Endothelial cell of umbilical vein (primary cell): ENCODE results near the gene ANXA11.

Experiments used
- CTCF ChIP-seq, 2 donors: IDR thresholded peaks; 1 replicate in 1 of 2; 2 replicates in 1 of 2; pipeline ENCODE4 v1.5.1; 2011; ENCODE audit warnings: low read length in 2 of 2, mild to moderate bottlenecking in 2 of 2, moderate library complexity in 2 of 2, control low read depth in 1 of 2, inconsistent platforms in 1 of 2, low read depth in 1 of 2; ENCODE audit not compliant: insufficient read depth in 1 of 2; ENCODE audit errors: extremely low read depth in 1 of 2
- POLR2AphosphoS5 ChIP-seq: IDR thresholded peaks from 2 replicates; pipeline ENCODE4 v1.6.1; 2012; ENCODE audit warnings: low read depth, mild to moderate bottlenecking, control low read depth, low read length, moderate library complexity; ENCODE audit not compliant: insufficient read depth

DNA sequence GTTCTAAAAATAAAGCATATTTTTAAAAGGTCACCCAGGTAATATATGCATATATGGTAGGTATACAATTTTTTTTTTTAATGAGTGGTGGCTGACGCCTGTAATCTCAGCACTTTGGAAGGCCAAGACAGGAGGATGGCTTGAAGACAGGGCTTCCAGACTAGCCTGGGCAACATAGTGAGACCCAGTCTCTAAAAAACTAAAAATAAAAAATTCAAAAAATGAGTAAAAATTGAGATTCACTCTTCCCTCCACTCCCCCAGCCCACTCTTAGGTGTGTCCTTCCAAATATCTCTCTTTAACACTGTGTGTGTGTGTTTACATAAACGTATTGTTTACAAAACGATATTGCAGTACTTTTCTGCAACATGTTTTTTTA, 929 bp upstream of the ANXA11 start:
- TF ChIP-seq CTCF (IDR thresholded peaks at IDR 0.05; ENCODE audit: extremely low read depth in 1 of 2, insufficient read depth in 1 of 2, low read depth in 1 of 2, low read length in 2 of 2) (no peak), POLR2AphosphoS5 (no peak)
